Measurements from ENCODE around the gene SLC12A8.

SLC12A8 gene

DNA sequence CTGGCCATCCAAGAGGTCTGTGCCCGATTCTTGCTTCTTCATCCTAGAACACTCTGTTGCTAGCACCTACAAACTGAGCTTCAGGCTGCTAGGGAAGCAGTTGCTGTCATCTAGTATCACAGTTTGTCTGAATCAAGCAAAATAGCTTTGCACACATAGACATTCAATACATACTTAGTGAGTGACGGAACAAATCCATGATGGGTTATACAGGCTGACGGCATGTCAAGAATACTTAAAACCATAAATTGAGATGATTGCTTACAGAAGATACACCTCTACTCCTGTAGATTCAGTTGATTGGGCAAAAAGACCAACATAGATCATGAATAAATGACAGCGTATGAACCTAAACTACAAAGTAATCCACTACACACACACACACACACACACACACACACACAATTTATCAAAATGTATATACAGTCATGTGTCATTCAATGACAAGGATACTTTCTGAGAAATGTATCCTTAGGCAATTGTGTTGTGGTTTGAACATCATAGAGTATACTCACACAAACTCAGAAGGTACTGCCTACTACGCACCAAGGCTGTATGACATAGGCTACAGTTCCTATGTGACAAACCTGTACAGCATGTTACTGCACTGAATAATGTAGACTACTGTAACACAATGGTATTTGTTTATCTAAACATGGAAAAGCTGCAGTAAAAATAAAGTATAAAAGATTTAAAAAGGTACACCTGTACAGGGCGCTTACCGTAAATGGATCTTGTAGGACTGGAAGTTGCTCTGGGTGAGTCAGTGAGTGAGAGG, 142.4 kb downstream of the SLC12A8 start:
- no peak for DNase-seq

- no peak for DNase-seq
Measured at GRCh38 chr3:125069452-125069851, 143.1 kb downstream of the SLC12A8 start.

- DNase-seq = no peak
Measured at GRCh38 chr3:125068265-125068664, 144.3 kb downstream of the SLC12A8 start.

- peak; percentile 70 for DNase-seq
Measured at GRCh38 chr3:125067225-125067624, 145.3 kb downstream of the SLC12A8 start.

DNA sequence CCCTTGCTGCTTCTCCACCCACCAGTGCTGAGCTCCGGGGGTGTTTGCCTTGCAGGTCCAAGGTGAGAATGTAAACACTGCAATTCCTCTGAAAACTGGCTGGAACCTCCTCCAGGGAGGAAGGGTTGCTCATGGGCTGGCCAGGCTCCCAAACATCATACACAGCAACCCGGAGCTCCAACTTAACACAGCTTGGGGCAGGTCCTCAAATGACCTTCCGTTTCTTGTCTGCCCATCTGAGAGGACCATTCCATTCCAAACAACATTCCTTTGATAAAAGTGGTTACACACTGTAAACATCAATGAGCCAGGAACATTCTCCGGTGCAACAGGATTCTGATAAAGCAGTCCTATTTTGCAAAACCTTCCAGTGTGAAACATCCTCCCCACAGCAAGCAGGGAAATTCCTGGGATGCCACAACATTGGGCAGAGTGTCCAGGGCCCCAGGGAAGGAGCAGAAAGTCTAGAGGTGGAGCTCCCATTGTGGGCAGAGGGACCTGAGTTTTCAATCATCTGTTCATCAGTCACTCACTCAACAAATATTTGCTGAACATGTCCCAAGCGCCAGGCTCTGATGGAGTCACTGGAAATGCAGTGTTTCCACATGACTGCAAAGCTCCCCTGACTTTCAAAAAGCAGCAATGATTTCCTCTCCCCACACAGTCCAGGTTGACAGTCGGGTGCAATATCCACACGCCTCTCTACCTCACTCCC, 149.5 kb downstream of the SLC12A8 start:
- DNase-seq = peak; percentile 96

DNA sequence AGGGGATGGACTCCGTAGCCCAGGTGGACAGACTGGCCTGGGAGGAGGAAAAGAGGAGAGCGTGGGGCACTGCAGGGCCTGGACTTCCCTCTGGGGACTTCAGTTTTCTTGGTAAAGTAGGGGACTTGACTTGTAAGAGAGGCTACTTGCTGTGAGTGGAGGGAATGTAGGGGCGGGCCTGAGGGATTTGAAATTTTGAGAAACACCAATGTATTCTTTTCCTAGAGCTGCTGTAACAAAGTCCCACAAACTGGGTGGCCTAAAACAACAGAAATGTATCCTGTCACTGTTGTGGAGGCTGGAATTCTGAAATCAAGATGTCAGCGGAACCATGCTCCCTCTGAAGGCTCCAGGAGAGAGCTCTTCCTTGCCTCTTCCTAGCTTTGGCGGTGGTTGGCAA, 150.9 kb downstream of the SLC12A8 start:
- DNase-seq = no peak

DNA sequence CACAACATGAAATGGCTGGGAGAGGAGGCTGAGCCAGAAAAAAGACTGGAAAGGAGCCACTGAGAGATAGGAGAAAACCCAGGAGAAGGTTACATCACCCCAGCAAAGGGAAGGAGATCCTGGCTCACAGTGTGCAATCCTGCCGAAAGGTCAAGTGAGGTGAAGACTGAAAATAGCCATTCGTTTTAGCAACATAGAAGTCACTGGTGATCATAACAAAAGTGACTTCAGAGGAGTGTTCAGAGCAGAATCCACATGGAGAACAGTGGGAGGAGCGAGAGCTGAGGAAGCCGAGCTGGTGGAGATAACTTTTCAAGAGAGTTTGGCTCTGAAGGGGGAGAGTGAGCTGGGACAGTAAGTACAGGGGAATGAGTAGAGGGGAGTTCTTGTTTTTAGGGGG, 151.4 kb downstream of the SLC12A8 start:
- DNase-seq = peak; percentile 73

DNA sequence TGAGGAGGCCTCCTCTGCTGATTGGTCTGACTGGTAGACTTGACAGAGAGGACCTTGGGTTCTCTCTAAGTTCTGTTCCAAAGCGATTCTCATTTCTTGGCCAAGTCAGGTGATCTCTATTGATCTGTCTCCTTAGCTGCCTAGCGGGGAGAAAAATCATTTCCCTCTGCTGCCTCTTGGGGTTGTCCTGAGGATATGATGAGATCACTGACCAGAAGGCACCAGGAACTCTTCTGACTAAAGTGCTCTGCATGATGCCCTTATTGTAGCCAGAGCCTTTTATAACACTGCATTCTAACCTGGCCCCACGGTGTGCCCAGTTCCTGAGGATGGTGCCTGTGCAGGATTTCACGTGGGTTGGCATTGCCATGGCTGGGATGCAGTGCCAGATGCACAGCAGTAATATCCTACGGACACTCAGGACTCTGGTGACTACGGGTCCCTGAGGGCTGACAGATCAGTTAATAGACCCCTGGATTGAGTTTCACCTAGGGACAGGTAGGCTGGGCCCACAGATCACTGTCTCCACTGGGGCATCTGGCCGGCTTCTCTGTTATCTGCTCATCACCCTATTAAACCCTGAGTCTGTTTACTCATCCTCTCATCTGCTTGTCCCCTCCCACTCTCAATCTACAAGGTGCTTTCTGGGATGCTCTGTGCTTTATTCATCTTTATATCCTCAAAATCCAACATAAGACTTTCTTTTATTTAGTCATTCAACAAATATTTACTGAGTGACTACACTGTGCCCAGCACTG, 152.9 kb downstream of the SLC12A8 start:
- DNase-seq = no peak

DNA sequence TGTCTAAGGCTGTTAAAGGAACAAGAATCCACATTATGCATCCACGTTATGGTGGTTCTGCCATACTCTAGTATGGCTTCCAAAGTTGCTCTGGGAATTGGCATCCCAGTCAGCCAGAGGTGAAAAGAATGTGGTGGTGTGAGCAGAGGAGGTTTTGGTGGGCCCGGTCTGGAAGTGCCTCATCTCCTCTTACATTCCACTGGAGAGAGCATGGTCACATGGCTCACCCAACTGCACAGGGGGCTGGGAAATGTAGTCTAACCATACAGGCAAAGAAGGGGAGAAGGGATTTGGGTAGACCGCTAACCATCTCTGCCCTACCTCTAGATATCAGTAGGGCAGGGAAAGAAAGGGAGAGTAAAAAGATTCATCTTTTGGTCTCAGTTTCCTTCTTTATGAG, 153.6 kb downstream of the SLC12A8 start:
- DNase-seq = no peak

- no peak for DNase-seq
Measured at GRCh38 chr3:125058529-125058928, 154.0 kb downstream of the SLC12A8 start.

- DNase-seq = peak; percentile 78
Measured at GRCh38 chr3:125057186-125057850, 155.2 kb downstream of the SLC12A8 start.

- DNase-seq = peak; percentile 86
Measured at GRCh38 chr3:125055913-125056745, 156.4 kb downstream of the SLC12A8 start, which contains the start of gene HEG1. TSS of gene HEG1 (minus strand) at chr3:125055997. CDS start at chr3:125055890, 107 bp downstream.

DNA sequence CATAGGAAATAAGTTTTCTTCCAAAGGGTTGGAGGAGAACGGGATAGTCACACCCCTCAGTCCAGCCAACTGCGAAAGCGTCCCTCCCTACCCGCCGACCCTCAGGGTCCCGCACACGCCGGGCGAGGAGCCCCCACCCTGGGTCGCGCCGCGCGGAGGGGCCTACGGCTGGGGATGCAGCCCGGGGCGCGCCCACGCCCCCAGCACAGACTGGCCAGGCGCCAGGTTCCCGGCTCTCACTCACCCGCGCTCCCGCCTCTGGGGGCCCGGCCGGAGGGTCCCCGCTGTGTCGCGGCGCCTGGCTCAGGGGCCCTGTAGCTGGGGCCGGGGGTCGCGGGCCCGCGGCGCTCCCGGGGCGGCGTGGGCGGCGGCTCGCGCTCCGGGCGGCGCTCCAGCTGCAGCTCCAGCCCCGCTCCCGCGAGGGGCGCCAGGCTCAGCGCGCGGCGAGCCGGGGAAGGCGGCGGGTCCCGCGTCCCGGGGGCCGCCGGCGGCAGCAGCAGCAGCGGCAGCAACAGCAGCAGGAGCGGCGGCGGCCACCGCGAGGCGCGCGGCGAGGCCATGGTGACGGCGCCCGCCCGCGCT, 157.1 kb downstream of the SLC12A8 start:
- DNase-seq = no peak

- DNase-seq = peak; percentile 60
Measured at GRCh38 chr3:125054449-125055329, 157.9 kb downstream of the SLC12A8 start.

DNA sequence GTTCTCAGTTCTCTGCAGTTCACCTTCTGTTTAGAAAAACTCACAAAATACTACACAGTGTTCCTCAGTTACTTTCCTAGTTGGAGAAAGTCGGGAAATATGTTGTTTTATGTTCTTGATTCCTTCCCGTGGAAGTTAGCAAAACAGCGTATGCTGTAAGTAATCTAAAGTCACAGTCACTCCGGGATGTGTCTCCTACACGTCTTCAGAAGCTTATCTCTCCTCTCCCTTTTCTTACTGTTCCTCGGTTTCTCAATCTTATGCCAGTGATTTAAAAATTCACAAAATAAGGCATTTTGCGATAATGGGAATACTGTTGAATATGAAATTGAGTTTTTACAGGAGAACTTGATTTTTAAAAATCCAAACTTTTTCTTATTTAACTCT, 158.5 kb downstream of the SLC12A8 start:
- no peak for DNase-seq

- DNase-seq = no peak
Measured at GRCh38 chr3:125053304-125053699, 159.2 kb downstream of the SLC12A8 start.

DNA sequence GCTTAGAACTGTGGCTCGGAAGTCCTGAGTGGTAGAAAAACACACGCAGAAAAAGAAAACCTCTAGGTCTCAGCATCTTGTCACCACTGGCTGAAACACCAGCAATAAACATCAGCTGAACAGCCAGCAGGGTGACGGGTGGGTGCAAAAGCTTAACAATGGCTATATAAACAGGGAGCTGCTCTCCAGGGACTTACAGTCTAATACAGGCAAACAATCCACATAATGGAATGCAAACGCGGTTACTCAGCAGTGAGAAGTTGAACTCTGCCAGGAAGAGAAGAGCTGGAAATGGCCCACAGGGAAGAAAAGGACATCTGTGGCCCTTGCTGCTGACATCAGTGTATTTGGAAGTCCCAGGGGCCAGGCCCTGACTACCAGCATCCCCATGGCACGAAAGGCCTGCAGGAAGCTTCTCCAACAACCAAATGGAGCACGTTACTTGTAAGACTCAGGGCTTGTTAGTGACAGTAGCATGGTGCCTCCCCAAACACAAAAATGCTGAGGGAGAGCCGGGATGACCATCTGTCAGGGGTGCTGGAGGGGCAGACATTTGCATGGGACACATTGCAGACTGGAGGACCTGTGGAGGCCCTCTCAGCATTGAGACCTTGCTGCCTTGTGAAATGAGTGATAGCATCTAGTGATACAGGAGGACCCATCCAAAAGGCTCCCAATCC, 159.8 kb downstream of the SLC12A8 start:
- DNase-seq = peak; percentile 94

DNA sequence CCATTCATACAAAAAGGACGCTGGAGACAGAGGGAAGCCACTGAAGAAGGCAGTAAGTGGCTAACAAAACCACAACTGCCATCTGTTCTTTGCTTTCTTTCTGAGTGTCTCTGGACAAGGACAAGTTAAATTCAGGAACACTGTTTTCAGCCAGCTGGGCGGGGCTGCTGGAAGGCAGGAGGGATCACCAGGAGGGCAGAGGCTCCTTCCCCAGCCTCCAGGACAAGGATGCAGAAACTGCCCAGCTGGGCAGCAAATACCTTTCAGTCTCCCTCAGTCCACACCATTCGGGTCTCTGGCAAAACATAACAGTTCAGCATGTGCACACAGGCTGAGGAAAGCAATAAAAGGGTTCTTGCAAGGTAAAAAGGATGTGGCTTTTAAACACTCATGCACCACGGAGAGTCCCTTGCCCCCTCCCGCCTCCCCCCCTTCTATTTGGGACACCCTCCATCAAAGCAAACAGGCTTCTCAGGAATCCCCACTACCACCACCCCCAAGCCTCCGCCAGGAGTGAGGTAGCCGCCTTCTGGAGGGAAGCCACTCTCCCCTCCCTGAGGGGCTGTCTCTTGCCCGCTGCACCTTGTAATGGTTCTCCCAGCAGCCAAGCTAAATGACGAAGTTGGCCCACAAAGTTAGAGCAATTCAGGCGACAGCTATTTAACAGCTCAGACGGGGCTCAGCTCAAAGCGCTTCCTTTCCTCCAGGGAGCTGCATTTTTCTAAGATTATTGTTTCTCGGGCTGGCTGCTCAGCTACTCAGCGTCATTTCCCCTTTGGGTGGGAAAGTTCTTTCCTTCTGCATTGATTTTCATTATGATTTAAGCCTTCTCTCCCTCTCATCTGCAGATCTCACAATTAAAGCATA, 160.6 kb downstream of the SLC12A8 start:
- DNase-seq = peak; percentile 97

DNA sequence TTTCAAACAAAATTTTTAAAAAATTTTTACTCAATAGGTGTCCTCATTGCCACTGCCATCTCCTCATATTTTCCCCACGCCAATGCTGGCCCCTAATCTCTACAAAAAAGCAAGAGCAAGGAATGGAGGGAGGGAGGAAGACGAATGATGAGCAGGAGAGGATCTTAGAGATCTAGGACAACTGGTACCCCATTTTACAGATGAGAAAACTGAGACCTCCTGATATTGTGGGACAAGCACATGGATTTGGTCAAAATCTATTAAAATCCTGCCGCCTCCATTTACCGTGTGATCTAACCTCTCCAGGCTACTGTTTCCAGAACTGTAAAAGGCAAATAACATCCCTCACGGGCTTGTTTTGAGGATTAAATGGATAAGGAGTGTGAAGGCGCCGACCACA, 161.3 kb downstream of the SLC12A8 start:
- no peak for DNase-seq

Measured in fibroblast of skin of right quadriceps (primary cell).